OCI-LY1 (cell line): ENCODE data around the gene FNBP1.
"Not testable (repeated sequence)": the region's sequence is repeated elsewhere in the genome, so short reads cannot be mapped to it uniquely, and the experiment has no call there.

Experiments
- EZH2 ChIP-seq: fragments of 200-600 bp; sonication (generic), shearing (Covaris generic); IDR thresholded peaks from 2 replicates; pipeline ENCODE4 v1.8.0; 2017; ENCODE audit warnings: borderline replicate concordance, mixed run types, mild to moderate bottlenecking, antibody characterized with exemption, low read length, moderate library complexity, mixed read lengths
- TF ChIP-seq, protein P1 (sequence below): fragments of 200-600 bp; sonication (generic), shearing (Covaris generic); IDR thresholded peaks from 2 replicates; pipeline ENCODE4 v1.5.1; 2017; ENCODE audit warnings: mild to moderate bottlenecking, antibody characterized with exemption, low read length, moderate library complexity, mixed read lengths

GRCh38 chr9:129991139-129991538, 51.9 kb downstream of the FNBP1 start:
- TF ChIP-seq EZH2, result not testable (repeated sequence)
- TF ChIP-seq, protein P1, sequence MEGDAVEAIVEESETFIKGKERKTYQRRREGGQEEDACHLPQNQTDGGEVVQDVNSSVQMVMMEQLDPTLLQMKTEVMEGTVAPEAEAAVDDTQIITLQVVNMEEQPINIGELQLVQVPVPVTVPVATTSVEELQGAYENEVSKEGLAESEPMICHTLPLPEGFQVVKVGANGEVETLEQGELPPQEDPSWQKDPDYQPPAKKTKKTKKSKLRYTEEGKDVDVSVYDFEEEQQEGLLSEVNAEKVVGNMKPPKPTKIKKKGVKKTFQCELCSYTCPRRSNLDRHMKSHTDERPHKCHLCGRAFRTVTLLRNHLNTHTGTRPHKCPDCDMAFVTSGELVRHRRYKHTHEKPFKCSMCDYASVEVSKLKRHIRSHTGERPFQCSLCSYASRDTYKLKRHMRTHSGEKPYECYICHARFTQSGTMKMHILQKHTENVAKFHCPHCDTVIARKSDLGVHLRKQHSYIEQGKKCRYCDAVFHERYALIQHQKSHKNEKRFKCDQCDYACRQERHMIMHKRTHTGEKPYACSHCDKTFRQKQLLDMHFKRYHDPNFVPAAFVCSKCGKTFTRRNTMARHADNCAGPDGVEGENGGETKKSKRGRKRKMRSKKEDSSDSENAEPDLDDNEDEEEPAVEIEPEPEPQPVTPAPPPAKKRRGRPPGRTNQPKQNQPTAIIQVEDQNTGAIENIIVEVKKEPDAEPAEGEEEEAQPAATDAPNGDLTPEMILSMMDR, result not testable (repeated sequence)
